GM12892 (cell line): ENCODE measurements around the gene SLC44A1.

Experiments
- POLR2A ChIP-seq: IDR thresholded peaks from 2 replicates; pipeline ENCODE4 v1.6.1; 2011; ENCODE audit warnings: low read depth, low read length, control low read depth
- POLR2AphosphoS5 ChIP-seq: IDR thresholded peaks from 2 replicates; pipeline ENCODE4 v1.6.1; 2011; ENCODE audit warnings: low read depth, low read length, control low read depth
- TAF1 ChIP-seq: IDR thresholded peaks from 2 replicates; pipeline ENCODE4 v1.6.1; 2011; ENCODE audit warnings: low read depth, mild to moderate bottlenecking, control low read depth, low read length, borderline replicate concordance

DNA sequence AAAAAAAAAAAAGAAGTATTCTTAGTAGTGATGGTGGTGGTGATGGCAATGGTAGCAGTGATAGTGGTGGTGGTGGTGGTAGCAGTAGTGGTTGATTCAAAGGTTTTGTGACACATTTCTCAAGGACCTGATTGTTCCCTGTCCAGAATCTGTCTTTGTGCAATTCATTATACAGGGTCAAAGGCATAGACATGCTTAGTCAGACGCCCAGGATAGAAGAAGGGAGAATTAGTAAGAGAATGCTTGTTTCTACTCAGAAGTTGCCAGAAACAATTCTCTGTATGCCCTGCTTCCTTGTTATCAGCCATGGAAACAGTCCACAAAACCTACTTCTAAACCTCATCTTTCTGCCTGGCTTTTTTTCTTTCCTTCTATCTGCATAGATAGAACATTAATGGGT is 89.4 kb downstream of the SLC44A1 start:
- TF ChIP-seq TAF1 (no peak), POLR2A (no peak), POLR2AphosphoS5 (no peak)
